ENCODE data around the gene ZFYVE28.

Gene ZFYVE28

DNA sequence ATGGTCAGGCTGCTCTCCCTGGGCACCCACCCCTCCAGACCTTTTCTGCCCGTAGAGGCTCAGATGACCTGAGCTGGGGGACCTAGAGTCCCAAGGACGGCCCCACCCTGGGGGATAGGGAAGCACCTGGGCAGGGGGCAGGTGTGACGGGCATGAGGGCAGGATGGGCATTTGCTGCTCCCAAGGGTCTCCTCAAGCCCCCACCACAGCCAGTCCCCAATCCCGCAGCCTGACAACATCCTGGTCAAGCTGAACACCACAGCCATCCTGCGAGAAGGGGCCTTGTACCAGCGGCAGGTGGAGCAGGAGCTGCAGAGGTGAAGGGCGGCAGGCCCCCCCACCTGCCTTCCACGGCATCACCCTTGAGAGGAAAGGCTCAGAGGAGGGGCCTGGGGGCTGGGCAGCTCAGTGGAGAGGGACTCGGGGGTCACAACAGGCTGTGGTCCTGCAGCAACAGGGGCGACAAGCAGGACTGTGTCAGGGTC lies 32.6 kb upstream of the ZFYVE28 start:
- H3K36me3 Mint-ChIP-seq: no peaks in the 10 kb centered on the region
- CTCF ChIA-PET: no interaction called here
- peaks cover 13% of the 10 kb centered on the region for H3K27me3 Mint-ChIP-seq
- H3K4me1 Mint-ChIP-seq: no peaks in the 10 kb centered on the region
- no peak for DNase-seq
- H3K27ac Mint-ChIP-seq: no peak overlapping the region
- H3K9me3 Mint-ChIP-seq: no peaks in the 10 kb centered on the region
- no peak overlapping the region for H3K4me3 Mint-ChIP-seq

DNA sequence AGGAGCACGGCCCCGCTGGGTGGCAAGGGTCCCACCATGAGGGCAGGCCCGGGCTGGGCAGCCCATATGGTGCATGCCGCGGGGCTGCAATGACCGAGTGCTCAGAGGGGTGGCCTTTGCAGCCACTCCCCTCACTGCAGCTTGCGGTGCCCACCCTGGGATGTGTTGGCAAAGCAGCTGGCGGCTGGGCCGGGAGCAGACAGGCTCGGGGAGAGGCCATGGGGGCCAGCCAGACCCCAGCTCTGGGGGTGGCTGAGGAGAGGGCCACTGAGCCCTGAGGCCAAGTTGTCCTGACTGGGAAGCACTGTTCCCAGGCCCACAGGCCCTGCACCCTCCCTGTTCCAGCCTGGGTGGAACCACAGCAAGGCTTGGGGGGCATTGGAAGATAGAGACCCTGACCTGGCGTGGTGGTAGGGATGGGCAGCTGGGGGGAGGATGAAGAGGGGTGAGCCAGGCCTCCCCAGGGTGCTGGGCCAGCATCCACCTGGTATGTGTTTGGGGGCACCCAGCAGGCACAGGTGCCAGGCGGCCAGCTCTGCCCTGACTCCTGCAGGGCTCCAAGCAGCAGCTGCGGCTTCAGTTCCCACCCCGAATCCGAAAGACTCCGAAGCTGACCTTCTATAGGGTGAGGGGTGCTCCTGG lies 32.1 kb upstream of the ZFYVE28 start:
- H3K27ac Mint-ChIP-seq: no peak overlapping the region
- CTCF ChIA-PET: no interaction called here
- H3K36me3 Mint-ChIP-seq: no peaks in the 10 kb centered on the region
- H3K4me1 Mint-ChIP-seq: no peaks in the 10 kb centered on the region
- H3K9me3 Mint-ChIP-seq: no peaks in the 10 kb centered on the region
- peaks cover 13% of the 10 kb centered on the region for H3K27me3 Mint-ChIP-seq
- H3K4me3 Mint-ChIP-seq: no peak overlapping the region
- no peak for DNase-seq

DNA sequence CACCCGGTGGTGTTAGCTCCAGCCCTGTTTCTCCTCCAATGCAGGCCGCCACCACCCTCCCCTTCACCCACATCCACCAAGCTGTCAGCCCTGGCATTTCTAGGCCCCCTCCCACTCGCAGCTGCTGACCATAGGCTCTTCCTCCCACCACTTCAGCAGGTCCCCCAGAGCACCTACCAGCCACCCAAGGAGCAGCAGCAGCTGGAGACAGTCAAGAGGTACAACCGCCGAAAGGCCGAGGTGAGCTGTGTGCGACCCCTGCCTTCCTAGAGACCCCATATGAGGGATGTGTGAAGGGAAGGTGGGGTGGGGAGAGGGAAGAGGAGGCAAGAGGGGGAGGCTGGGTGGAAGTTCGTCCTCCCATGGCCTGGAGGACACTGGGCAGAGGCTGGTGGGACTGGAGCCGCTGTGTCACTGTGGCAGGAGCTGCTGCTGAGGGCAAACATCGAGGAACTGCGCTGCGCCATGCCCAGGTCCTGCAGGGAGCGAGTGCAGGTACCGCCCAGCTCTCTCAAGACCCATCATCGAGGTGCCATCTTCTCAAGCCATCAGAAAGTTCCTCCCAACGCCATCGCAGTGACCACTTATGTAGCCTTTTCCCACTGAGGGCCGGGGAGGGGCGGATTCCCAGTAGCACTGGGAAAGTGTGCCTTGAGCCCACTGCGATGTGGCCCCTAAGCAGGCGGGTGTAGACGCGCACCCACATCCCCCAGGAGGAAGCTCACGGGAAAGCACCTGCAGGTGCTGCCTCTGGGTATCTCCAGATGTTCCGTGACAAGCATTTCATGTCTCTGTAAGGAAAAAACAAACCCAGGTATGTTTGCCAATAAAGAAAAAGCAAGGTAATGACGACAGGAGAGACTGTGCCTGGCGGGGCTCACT lies 31.3 kb upstream of the ZFYVE28 start:
- H3K36me3 Mint-ChIP-seq: no peaks in the 10 kb centered on the region
- no peaks in the 10 kb centered on the region for H3K4me1 Mint-ChIP-seq
- no peak for DNase-seq
- H3K27me3 Mint-ChIP-seq: peaks cover 13% of the 10 kb centered on the region
- CTCF ChIA-PET: no interaction called here
- no peaks in the 10 kb centered on the region for H3K9me3 Mint-ChIP-seq
- H3K27ac Mint-ChIP-seq: no peak overlapping the region
- no peak overlapping the region for H3K4me3 Mint-ChIP-seq

GRCh38 chr4:2449051-2449450 lies 30.6 kb upstream of the ZFYVE28 start:
- Mint-ChIP-seq H3K4me3 (no peak overlapping the region), H3K9me3 (no peaks in the 10 kb centered on the region), H3K36me3 (no peaks in the 10 kb centered on the region), H3K4me1 (no peaks in the 10 kb centered on the region), H3K27me3 (peaks cover 13% of the 10 kb centered on the region), H3K27ac (no peak overlapping the region)
- CTCF ChIA-PET: no interaction called here
- DNase-seq: no peak

DNA sequence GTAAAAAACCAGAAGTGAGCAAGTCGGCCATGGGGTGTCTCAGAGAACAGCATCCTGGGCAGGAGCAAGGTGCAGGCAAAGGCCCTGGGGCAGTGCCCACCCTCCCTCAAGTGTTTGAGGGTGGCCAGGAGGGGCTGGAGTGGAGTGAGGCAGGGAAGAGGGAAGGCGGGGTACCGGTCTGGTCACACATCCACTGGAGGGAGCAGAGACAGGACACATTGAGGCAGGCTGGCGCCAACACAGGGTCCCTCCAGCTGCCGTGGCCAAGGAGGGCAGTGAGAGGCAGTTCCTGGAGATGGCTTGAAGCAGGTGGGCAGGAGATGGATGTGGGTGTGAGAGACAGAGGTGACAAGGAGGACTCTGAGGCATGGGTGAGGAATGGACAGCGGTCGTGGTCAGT lies 30.1 kb upstream of the ZFYVE28 start:
- CTCF ChIA-PET: no interaction called here
- H3K9me3 Mint-ChIP-seq: no peaks in the 10 kb centered on the region
- DNase-seq: no peak
- no peak overlapping the region for H3K4me3 Mint-ChIP-seq
- H3K27ac Mint-ChIP-seq: no peak overlapping the region
- H3K27me3 Mint-ChIP-seq: peaks cover 13% of the 10 kb centered on the region
- no peaks in the 10 kb centered on the region for H3K36me3 Mint-ChIP-seq
- H3K4me1 Mint-ChIP-seq: no peaks in the 10 kb centered on the region

DNA sequence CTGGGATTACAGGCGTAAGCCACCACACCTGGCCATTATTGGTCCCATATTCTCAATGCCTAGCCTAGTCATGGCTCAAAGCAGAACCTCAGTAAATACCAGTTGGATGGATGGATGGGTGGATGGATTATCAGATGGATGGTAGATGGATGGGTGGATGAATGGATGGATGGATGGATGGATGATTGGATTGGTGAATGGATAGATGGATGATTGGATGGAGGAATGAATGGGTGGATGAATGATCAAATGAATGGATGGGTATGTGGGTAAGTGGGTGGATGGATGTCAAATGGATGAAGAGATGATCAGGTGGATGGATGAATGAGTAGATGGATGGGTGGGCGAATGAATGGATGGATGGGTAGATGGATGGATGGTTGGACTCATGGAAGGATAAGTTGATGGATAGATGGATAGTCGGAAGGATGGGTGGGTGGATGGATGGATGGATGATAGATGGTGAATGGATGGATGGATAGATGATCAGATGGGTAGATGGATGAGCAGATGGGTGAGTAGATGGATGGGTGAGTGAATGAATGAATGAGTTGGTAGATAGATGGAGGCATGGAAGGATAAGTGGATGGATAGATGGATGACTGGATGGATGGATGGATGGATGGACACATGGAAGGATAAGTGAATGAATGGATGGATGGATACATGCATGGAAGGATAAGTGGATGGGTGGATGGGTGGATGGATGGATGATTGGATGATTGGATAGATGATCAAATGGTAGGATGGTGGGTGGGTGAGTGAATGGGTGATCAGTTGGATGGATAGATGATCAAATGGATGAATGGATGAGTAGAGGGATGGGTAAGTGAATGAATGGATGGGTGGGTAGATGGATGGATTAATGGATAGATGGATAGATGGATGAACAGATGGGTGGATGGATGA lies 28.5 kb upstream of the ZFYVE28 start:
- CTCF ChIA-PET: no interaction called here
- Mint-ChIP-seq H3K36me3 (no peaks in the 10 kb centered on the region), H3K27me3 (peaks cover 11% of the 10 kb centered on the region), H3K9me3 (no peaks in the 10 kb centered on the region), H3K4me3 (no peak overlapping the region), H3K27ac (no peak overlapping the region), H3K4me1 (no peaks in the 10 kb centered on the region)
- no peak for DNase-seq

DNA sequence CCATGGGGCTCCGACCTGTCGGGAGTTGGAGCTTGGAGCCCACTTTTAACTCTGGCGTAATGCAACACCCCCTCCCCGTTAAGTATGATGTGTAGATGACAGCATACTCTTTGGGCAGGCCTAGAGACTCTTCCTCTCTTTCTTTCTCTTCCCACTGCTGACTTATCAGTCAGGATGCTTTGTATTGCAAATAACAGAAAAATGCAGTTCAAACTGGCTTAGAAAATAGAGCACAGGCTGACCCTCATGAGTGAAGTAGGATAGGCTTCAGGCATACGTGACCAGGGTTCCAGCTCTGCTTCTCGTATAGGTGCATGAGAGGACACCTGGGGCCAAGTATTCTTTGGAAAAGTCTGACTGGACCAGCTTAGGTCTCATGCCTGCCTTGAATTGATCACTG lies 27.1 kb upstream of the ZFYVE28 start:
- Mint-ChIP-seq H3K36me3 (no peaks in the 10 kb centered on the region), H3K9me3 (no peaks in the 10 kb centered on the region)
- CTCF ChIA-PET: interaction anchor here (1.0 kb wide), 1 partner anchor 215 kb away, joined by 3 read pairs; no protein-coding TSS in a partner anchor

DNA sequence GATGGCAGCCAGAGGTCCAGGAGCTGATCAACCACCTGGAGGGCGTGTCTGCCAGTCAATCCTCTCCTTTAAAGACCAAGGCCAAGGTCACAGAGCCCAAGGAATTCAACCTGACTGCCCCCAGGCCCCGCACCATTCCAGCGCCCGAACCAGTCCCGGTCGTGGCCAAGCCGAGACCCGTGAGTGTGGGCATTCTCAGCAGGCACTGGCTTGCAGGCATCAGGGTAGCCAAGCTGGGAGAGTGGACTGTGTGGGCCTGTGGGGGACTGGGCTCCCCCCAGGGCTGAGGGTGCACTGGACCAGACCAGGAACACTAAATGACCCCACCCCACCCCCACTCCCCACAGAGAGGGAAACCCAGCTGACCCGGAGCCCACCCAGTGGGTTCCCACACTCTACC lies 26.7 kb upstream of the ZFYVE28 start:
- Mint-ChIP-seq H3K4me3 (no peak overlapping the region), H3K27ac (no peak overlapping the region), H3K9me3 (no peaks in the 10 kb centered on the region), H3K4me1 (peaks cover 4% of the 10 kb centered on the region), H3K27me3 (peaks cover 10% of the 10 kb centered on the region), H3K36me3 (no peaks in the 10 kb centered on the region)
- no peak for DNase-seq
- CTCF ChIA-PET: interaction anchor here (0.8 to 4.0 kb wide), 4 partner anchors 10 to 225 kb away, joined by 3 to 42 read pairs (median 4); no protein-coding TSS in a partner anchor

More for the DNA sequence above, 27.1 kb upstream of the ZFYVE28 start:
- H3K4me3 Mint-ChIP-seq: no peak overlapping the region
- no peak for DNase-seq
- H3K27ac Mint-ChIP-seq: no peak overlapping the region
- peaks cover 4% of the 10 kb centered on the region for H3K4me1 Mint-ChIP-seq
- H3K27me3 Mint-ChIP-seq: peaks cover 10% of the 10 kb centered on the region

DNA sequence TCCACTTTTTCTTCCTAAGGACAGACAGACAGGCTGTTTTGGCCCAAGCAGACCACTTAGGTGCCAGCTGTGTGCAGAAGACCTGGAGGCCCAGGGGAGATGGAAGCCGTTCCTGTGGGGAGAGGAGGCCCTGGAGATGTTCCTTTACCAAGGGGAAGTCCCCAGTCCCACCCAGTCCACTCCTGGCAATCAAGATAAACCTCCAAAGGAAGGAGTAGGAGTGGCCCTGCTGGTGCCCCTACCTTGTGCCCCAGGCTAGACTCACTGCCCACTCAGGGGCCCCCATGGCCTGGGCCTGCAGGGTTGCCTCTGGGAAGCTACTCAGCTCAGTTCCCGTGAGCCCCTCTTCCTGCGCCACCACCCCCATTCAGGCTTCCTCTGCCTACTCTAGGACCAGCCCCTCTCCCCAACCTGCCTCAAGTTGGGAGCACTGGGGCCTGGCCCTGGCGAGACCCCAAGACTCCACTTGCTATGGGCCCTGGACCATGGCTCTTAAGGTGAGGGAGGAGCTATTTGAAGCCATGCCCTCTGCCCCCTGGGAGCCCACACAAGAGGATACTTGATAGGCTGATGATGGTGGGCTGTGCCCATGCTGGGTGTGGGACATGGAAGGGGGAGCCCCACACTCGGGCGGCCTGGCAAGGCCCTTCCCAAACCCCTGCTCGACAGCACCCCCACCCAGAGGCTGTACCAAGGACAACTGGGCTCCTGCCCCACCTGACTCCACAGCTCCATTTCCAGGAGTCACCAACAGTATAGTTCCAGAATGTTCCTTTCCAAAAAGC lies 25.7 kb upstream of the ZFYVE28 start:
- Mint-ChIP-seq H3K4me3 (no peak overlapping the region), H3K27me3 (peaks cover 12% of the 10 kb centered on the region), H3K36me3 (no peaks in the 10 kb centered on the region), H3K9me3 (no peaks in the 10 kb centered on the region), H3K27ac (no peak overlapping the region), H3K4me1 (peaks cover 4% of the 10 kb centered on the region)
- DNase-seq: no peak
- CTCF ChIA-PET: interaction anchor here (0.7 to 4.0 kb wide), 7 partner anchors 9 to 224 kb away, joined by 3 to 42 read pairs (median 4); no protein-coding TSS in a partner anchor

- H3K4me3 Mint-ChIP-seq: no peak overlapping the region
- CTCF ChIA-PET: interaction anchor here (0.7 to 4.0 kb wide), 10 partner anchors 19 to 291 kb away, joined by 3 to 42 read pairs (median 6); no protein-coding TSS in a partner anchor
Measured at GRCh38 chr4:2443061-2443730, 24.8 kb upstream of the ZFYVE28 start.

GRCh38 chr4:2442175-2442993 lies 23.9 kb upstream of the ZFYVE28 start:
- Mint-ChIP-seq H3K9me3 (no peaks in the 10 kb centered on the region), H3K27me3 (peaks cover 16% of the 10 kb centered on the region), H3K27ac (no peak overlapping the region), H3K4me3 (no peak overlapping the region), H3K36me3 (no peaks in the 10 kb centered on the region), H3K4me1 (peaks cover 4% of the 10 kb centered on the region)
- no peak for DNase-seq
- CTCF ChIA-PET: interaction anchor here (0.6 to 4.0 kb wide), 16 partner anchors 11 to 355 kb away, joined by 3 to 42 read pairs (median 4); partner anchors contain the start of gene RNF4

More at GRCh38 chr4:2443061-2443730, 24.8 kb upstream of the ZFYVE28 start:
- Mint-ChIP-seq H3K27ac (no peak overlapping the region), H3K27me3 (peaks cover 16% of the 10 kb centered on the region), H3K4me1 (peaks cover 4% of the 10 kb centered on the region), H3K9me3 (no peaks in the 10 kb centered on the region), H3K36me3 (no peaks in the 10 kb centered on the region)
- DNase-seq: no peak
